ENCODE measurements around the gene STMN1. TPM values are rescaled to one million over a fixed set of nuclear protein-coding genes. Genes with fewer than 3 reads are reported as not detected.

Gene STMN1
- total and polyA plus RNA-seq, 2 experiments from 2014 or later: 227 to 1,890 TPM

DNA sequence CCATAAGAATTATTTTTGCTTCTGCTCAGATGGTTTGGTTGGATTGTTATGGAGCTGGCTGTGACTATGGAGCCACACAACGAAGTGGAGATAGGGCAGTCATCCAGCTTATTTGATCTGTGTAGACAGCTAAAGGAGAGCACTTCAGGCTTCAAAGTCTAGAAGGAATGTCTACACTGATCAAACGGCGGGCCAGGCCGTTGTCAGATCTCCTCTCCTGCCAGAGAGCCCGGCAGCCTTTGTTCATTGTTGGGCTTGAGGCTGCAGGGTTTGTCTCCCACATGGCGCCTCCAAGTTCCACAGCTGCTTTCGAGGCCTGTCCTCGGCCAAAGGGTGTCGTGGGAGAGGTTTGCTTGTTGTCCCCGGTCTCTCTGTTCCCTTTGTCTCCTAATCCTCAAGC is 2.8 kb upstream of the STMN1 start:
- DNase-seq (ENCODE audit: low spot score) (no peak), ATAC-seq (no peak)
- no peak overlapping the region for H3K4me2 ChIP-seq
- H3K4me3 Mint-ChIP-seq: no peak overlapping the region
- peaks cover 19% of the 10 kb centered on the region for H3K4me1 ChIP-seq (ENCODE audit: insufficient read depth)
- H3K36me3 Mint-ChIP-seq (ENCODE audit: low read depth): peaks cover 13% of the 10 kb centered on the region
- no peaks in the 10 kb centered on the region for H3K36me3 ChIP-seq (ENCODE audit: insufficient read depth)
- TF ChIP-seq POLR2AphosphoS5 (IDR thresholded peaks at IDR 0.05; ENCODE audit: low read depth): no peak
- TF ChIP-seq STAT1 (IDR thresholded peaks at IDR 0.05; ENCODE audit: unreplicated experiment): no peak
- TF ChIP-seq, protein P1, sequence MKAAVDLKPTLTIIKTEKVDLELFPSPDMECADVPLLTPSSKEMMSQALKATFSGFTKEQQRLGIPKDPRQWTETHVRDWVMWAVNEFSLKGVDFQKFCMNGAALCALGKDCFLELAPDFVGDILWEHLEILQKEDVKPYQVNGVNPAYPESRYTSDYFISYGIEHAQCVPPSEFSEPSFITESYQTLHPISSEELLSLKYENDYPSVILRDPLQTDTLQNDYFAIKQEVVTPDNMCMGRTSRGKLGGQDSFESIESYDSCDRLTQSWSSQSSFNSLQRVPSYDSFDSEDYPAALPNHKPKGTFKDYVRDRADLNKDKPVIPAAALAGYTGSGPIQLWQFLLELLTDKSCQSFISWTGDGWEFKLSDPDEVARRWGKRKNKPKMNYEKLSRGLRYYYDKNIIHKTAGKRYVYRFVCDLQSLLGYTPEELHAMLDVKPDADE (IDR thresholded peaks at IDR 0.05): no peak
- no peak for TF ChIP-seq JUNB (IDR thresholded peaks at IDR 0.05; ENCODE audit: unreplicated experiment)
- TF ChIP-seq NANOG (IDR thresholded peaks at IDR 0.05; ENCODE audit: borderline replicate concordance): no peak
- TF ChIP-seq, protein P2, sequence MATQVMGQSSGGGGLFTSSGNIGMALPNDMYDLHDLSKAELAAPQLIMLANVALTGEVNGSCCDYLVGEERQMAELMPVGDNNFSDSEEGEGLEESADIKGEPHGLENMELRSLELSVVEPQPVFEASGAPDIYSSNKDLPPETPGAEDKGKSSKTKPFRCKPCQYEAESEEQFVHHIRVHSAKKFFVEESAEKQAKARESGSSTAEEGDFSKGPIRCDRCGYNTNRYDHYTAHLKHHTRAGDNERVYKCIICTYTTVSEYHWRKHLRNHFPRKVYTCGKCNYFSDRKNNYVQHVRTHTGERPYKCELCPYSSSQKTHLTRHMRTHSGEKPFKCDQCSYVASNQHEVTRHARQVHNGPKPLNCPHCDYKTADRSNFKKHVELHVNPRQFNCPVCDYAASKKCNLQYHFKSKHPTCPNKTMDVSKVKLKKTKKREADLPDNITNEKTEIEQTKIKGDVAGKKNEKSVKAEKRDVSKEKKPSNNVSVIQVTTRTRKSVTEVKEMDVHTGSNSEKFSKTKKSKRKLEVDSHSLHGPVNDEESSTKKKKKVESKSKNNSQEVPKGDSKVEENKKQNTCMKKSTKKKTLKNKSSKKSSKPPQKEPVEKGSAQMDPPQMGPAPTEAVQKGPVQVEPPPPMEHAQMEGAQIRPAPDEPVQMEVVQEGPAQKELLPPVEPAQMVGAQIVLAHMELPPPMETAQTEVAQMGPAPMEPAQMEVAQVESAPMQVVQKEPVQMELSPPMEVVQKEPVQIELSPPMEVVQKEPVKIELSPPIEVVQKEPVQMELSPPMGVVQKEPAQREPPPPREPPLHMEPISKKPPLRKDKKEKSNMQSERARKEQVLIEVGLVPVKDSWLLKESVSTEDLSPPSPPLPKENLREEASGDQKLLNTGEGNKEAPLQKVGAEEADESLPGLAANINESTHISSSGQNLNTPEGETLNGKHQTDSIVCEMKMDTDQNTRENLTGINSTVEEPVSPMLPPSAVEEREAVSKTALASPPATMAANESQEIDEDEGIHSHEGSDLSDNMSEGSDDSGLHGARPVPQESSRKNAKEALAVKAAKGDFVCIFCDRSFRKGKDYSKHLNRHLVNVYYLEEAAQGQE (IDR thresholded peaks at IDR 0.05; ENCODE audit: unreplicated experiment): no peak
- no peak for TF ChIP-seq ZNF114 (CRISPR knock-in tag; IDR thresholded peaks at IDR 0.05)
- TF ChIP-seq EZH2phosphoT487 (IDR thresholded peaks at IDR 0.05; ENCODE audit: unreplicated experiment): no peak
- no peak for TF ChIP-seq CREB1 (CRISPR knock-in tag; IDR thresholded peaks at IDR 0.05; ENCODE audit: low read depth)
- TF ChIP-seq ZNF331 (CRISPR knock-in tag; IDR thresholded peaks at IDR 0.05; ENCODE audit: low read depth): no peak
- TF ChIP-seq, protein P3, sequence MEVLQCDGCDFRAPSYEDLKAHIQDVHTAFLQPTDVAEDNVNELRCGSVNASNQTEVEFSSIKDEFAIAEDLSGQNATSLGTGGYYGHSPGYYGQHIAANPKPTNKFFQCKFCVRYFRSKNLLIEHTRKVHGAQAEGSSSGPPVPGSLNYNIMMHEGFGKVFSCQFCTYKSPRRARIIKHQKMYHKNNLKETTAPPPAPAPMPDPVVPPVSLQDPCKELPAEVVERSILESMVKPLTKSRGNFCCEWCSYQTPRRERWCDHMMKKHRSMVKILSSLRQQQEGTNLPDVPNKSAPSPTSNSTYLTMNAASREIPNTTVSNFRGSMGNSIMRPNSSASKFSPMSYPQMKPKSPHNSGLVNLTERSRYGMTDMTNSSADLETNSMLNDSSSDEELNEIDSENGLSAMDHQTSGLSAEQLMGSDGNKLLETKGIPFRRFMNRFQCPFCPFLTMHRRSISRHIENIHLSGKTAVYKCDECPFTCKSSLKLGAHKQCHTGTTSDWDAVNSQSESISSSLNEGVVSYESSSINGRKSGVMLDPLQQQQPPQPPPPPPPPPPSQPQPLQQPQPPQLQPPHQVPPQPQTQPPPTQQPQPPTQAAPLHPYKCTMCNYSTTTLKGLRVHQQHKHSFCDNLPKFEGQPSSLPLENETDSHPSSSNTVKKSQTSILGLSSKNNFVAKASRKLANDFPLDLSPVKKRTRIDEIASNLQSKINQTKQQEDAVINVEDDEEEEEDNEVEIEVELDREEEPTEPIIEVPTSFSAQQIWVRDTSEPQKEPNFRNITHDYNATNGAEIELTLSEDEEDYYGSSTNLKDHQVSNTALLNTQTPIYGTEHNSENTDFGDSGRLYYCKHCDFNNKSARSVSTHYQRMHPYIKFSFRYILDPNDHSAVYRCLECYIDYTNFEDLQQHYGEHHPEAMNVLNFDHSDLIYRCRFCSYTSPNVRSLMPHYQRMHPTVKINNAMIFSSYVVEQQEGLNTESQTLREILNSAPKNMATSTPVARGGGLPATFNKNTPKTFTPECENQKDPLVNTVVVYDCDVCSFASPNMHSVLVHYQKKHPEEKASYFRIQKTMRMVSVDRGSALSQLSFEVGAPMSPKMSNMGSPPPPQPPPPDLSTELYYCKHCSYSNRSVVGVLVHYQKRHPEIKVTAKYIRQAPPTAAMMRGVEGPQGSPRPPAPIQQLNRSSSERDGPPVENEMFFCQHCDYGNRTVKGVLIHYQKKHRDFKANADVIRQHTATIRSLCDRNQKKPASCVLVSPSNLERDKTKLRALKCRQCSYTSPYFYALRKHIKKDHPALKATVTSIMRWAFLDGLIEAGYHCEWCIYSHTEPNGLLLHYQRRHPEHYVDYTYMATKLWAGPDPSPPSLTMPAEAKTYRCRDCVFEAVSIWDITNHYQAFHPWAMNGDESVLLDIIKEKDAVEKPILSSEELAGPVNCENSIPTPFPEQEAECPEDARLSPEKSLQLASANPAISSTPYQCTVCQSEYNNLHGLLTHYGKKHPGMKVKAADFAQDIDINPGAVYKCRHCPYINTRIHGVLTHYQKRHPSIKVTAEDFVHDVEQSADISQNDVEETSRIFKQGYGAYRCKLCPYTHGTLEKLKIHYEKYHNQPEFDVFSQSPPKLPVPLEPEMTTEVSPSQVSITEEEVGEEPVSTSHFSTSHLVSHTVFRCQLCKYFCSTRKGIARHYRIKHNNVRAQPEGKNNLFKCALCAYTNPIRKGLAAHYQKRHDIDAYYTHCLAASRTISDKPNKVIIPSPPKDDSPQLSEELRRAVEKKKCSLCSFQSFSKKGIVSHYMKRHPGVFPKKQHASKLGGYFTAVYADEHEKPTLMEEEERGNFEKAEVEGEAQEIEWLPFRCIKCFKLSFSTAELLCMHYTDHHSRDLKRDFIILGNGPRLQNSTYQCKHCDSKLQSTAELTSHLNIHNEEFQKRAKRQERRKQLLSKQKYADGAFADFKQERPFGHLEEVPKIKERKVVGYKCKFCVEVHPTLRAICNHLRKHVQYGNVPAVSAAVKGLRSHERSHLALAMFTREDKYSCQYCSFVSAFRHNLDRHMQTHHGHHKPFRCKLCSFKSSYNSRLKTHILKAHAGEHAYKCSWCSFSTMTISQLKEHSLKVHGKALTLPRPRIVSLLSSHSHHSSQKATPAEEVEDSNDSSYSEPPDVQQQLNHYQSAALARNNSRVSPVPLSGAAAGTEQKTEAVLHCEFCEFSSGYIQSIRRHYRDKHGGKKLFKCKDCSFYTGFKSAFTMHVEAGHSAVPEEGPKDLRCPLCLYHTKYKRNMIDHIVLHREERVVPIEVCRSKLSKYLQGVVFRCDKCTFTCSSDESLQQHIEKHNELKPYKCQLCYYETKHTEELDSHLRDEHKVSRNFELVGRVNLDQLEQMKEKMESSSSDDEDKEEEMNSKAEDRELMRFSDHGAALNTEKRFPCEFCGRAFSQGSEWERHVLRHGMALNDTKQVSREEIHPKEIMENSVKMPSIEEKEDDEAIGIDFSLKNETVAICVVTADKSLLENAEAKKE (CRISPR knock-in tag; IDR thresholded peaks at IDR 0.05): no peak
- TF ChIP-seq, protein P4, sequence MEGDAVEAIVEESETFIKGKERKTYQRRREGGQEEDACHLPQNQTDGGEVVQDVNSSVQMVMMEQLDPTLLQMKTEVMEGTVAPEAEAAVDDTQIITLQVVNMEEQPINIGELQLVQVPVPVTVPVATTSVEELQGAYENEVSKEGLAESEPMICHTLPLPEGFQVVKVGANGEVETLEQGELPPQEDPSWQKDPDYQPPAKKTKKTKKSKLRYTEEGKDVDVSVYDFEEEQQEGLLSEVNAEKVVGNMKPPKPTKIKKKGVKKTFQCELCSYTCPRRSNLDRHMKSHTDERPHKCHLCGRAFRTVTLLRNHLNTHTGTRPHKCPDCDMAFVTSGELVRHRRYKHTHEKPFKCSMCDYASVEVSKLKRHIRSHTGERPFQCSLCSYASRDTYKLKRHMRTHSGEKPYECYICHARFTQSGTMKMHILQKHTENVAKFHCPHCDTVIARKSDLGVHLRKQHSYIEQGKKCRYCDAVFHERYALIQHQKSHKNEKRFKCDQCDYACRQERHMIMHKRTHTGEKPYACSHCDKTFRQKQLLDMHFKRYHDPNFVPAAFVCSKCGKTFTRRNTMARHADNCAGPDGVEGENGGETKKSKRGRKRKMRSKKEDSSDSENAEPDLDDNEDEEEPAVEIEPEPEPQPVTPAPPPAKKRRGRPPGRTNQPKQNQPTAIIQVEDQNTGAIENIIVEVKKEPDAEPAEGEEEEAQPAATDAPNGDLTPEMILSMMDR (conservative IDR thresholded peaks at IDR 0.05; ENCODE audit: low read depth in 2 of 2): no peak
- TF ChIP-seq EZH2 (IDR thresholded peaks at IDR 0.05; ENCODE audit: low read depth, unreplicated experiment): no peak
- no peaks in the 10 kb centered on the region for H3K27me3 ChIP-seq (ENCODE audit: insufficient read depth)
- peaks cover 7% of the 10 kb centered on the region for H4K20me1 ChIP-seq (replicated peaks; ENCODE audit: insufficient read depth)
- peaks cover 20% of the 10 kb centered on the region for H3K4me1 Mint-ChIP-seq
- peak overlapping the region; percentile 80 for H2AFZ ChIP-seq
- no peaks in the 10 kb centered on the region for H3K9me3 Mint-ChIP-seq
- peaks cover 9% of the 10 kb centered on the region for H3K27me3 Mint-ChIP-seq (ENCODE audit: insufficient read depth, low read depth, poor library complexity)
- no peak overlapping the region for H3K27ac ChIP-seq (ENCODE audit: low read depth)
- H3K9me2 ChIP-seq (ENCODE audit: insufficient read depth): no peaks in the 10 kb centered on the region
- no peaks in the 10 kb centered on the region; the same call in 1 of the 2 replicates for H3F3A ChIP-seq (replicated peaks; ENCODE audit: low read depth)
- H3K27ac Mint-ChIP-seq: no peak overlapping the region
- peaks cover 13% of the 10 kb centered on the region for H3K79me2 ChIP-seq (replicated peaks; ENCODE audit: insufficient read depth)
- H3K4me3 ChIP-seq: no peak overlapping the region

Measured in GM23338 (cell line).